K562 (cell line): ENCODE measurements around the gene HMGXB3.

Source experiments
- KAT2B ChIP-seq: IDR thresholded peaks from one replicate; pipeline ENCODE4 v1.6.1; 2012; ENCODE audit warnings: low read depth, mild to moderate bottlenecking, control low read depth, inconsistent platforms, low read length, moderate library complexity
- TF ChIP-seq, protein P1 (sequence below), 3 experiments: IDR thresholded peaks in 2 of 3; conservative IDR thresholded peaks in 1 of 3; 2 replicates each; pipeline ENCODE4 v1.5.1; 2011 to 2012; ENCODE audit warnings: low read length in 3 of 3, mild to moderate bottlenecking in 3 of 3, control low read depth in 2 of 3, improper control_type of control experiment in 1 of 3, inconsistent platforms in 1 of 3, low read depth in 1 of 3, mixed read lengths in 1 of 3, moderate library complexity in 1 of 3; ENCODE audit not compliant: insufficient read depth in 2 of 3
- TF ChIP-seq, protein P2 (sequence below), 2 experiments: IDR thresholded peaks; 2 replicates each; pipeline ENCODE4 v1.6.1; 2011; ENCODE audit warnings: borderline replicate concordance in 1 of 2, control low read depth in 1 of 2, low read depth in 1 of 2, low read length in 1 of 2, mild to moderate bottlenecking in 1 of 2, mixed read lengths in 1 of 2, moderate library complexity in 1 of 2; ENCODE audit not compliant: insufficient read depth in 1 of 2, insufficient read length in 1 of 2, poor library complexity in 1 of 2, severe bottlenecking in 1 of 2; ENCODE audit errors: extremely low read depth in 1 of 2
- TF ChIP-seq, protein P3 (sequence below): fragments of 450-650 bp; IDR thresholded peaks from 2 replicates; pipeline ENCODE4 v1.6.1; 2017; ENCODE audit warnings: mild to moderate bottlenecking, moderate library complexity

GRCh38 chr5:149998281-149998680 is 2.3 kb upstream of the HMGXB3 start:
- TF ChIP-seq, protein P1, sequence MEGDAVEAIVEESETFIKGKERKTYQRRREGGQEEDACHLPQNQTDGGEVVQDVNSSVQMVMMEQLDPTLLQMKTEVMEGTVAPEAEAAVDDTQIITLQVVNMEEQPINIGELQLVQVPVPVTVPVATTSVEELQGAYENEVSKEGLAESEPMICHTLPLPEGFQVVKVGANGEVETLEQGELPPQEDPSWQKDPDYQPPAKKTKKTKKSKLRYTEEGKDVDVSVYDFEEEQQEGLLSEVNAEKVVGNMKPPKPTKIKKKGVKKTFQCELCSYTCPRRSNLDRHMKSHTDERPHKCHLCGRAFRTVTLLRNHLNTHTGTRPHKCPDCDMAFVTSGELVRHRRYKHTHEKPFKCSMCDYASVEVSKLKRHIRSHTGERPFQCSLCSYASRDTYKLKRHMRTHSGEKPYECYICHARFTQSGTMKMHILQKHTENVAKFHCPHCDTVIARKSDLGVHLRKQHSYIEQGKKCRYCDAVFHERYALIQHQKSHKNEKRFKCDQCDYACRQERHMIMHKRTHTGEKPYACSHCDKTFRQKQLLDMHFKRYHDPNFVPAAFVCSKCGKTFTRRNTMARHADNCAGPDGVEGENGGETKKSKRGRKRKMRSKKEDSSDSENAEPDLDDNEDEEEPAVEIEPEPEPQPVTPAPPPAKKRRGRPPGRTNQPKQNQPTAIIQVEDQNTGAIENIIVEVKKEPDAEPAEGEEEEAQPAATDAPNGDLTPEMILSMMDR (IDR thresholded peaks at IDR 0.05 in 2 of 3, conservative IDR thresholded peaks at IDR 0.05 in 1 of 3; ENCODE audit: insufficient read depth in 2 of 3, low read depth in 1 of 3, low read length in 3 of 3) = no peak
- TF ChIP-seq, protein P2, sequence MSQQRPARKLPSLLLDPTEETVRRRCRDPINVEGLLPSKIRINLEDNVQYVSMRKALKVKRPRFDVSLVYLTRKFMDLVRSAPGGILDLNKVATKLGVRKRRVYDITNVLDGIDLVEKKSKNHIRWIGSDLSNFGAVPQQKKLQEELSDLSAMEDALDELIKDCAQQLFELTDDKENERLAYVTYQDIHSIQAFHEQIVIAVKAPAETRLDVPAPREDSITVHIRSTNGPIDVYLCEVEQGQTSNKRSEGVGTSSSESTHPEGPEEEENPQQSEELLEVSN (IDR thresholded peaks at IDR 0.05; ENCODE audit: borderline replicate concordance in 1 of 2, extremely low read depth in 1 of 2, insufficient read depth in 1 of 2, insufficient read length in 1 of 2, low read depth in 1 of 2, low read length in 1 of 2, poor library complexity in 1 of 2, severe bottlenecking in 1 of 2) = no peak
- TF ChIP-seq, protein P3, sequence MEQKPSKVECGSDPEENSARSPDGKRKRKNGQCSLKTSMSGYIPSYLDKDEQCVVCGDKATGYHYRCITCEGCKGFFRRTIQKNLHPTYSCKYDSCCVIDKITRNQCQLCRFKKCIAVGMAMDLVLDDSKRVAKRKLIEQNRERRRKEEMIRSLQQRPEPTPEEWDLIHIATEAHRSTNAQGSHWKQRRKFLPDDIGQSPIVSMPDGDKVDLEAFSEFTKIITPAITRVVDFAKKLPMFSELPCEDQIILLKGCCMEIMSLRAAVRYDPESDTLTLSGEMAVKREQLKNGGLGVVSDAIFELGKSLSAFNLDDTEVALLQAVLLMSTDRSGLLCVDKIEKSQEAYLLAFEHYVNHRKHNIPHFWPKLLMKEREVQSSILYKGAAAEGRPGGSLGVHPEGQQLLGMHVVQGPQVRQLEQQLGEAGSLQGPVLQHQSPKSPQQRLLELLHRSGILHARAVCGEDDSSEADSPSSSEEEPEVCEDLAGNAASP = no peak
- TF ChIP-seq KAT2B = no peak
